GM18526 (cell line): ENCODE data around the gene SLC16A1.

Experiments used
- POLR2A ChIP-seq: IDR thresholded peaks from 3 replicates; pipeline ENCODE4 v1.6.1; 2011; ENCODE audit not compliant: insufficient read length; ENCODE audit errors: extremely low read depth

Gene SLC16A1

GRCh38 chr1:112878321-112878720 lies 77.7 kb downstream of the SLC16A1 start:
- no peak for TF ChIP-seq POLR2A

GRCh38 chr1:112877750-112878149 lies 78.2 kb downstream of the SLC16A1 start:
- TF ChIP-seq POLR2A: no peak

GRCh38 chr1:112876315-112876714 lies 79.7 kb downstream of the SLC16A1 start:
- no peak for TF ChIP-seq POLR2A

- TF ChIP-seq POLR2A: no peak
These were observed 83.4 kb downstream of the SLC16A1 start for GRCh38 chr1:112872551-112872962.

- no peak for TF ChIP-seq POLR2A
These were observed 84.9 kb downstream of the SLC16A1 start for GRCh38 chr1:112870887-112871646.

DNA sequence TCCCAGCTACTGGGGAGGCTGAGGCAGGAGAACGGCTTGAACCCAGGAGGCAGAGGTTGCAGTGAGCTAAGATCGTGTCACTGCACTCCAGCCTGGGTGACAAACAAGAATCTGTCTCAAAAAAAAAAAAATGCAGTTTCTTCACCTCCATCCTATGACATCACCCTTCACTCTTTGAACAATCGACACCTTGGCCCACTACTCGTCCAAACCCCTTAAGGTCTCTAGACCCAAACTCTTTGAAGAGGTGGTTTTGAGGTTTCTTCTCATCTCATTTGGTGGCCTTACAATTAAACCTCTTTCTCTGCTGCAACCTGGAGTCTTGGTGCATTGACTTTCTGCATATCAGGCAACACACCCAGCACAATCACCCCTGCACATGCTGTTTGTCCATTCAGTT lies 86.1 kb downstream of the SLC16A1 start:
- TF ChIP-seq POLR2A: no peak

GRCh38 chr1:112868191-112868590 lies 87.8 kb downstream of the SLC16A1 start:
- no peak for TF ChIP-seq POLR2A

DNA sequence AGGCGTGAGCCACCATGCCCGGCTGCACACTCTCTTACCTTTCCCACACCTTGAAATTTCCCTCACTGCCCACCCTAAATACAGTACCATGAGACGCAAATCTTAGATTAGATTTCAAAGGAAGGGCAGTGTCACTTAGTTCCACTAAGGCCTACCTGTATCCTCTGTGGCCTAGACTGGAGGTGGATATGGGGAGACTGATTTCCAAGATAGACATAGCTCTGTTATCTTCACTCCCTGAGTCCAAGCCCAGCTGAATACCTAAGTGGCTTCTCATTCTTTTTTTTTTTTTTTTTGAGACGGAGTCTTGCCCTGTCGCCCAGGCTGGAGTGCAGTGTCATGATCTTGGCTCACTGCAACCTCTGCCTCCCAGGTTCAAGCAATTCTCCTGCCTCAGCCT lies 89.0 kb downstream of the SLC16A1 start:
- no peak for TF ChIP-seq POLR2A

DNA sequence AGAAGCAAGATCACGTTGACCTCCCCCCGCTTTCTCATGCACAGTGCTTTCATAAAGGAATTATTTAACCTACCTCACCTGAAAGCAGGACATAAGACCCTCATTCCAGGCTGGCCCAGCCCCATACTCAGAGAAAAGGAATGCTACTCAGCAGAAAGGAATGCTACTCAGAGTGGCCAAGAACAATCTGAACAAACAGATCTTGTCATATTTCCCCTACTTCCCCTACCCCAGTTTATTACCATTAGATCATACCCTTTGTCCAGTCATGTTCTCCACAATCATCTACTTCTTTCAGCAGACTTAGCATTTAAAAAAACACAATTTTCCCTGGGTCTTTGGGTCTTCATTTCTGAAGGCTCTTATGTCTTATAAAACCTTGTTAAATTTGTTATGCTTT lies 89.8 kb downstream of the SLC16A1 start:
- no peak for TF ChIP-seq POLR2A

DNA sequence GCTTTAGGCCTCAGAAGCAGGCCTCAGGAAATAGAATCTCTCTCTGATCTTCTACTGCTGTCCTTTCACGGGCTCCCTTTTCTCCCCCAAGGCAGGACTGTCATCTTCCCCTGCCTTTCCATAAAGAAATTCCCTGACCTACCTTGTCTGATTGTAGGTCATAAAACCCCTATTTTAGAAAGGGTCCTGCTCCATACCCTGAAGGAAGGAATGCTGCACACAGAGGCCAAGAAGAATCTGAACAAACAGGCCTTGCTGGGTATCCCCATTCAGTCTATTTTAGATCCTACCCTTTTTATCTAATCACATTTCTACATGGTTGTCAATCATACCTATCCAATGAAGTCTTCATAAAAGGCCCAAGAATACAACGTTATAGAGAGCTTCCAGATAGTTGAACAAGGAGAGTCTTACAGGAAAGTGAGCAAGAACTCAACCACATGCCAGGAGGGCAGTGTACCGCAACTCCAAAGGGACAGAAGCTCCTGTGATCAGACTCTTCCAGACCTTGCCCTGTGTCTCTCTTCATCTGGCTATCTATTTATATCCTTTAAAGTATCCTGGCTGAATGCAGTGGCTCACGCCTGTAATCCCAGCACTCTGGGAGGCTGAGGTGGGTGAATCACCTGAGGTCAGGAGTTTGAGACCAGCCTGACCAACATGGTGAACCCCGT lies 93.1 kb downstream of the SLC16A1 start:
- no peak for TF ChIP-seq POLR2A
